ENCODE measurements around the gene MT1F.

DNA sequence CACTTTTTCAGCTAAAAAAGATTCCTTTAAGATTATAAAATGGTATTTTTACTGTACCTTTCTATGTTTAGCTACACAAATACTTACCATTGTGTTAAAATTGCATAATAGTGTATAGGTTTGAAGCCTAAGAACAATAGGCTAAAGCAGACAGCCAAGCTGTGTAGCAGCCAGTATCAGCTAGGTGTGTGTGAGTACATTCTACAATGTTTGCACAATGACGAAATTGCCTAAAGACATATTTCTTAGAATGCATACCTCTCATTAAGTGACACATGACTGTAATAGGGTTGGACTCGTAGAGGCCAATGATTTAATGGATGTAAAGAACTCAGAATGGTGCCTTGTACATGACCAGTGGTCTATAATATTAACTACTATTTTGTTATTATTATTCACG is 7.9 kb upstream of the MT1F start:
- TF ChIP-seq CTCF (conservative IDR thresholded peaks at IDR 0.05 in 1 of 2, IDR thresholded peaks at IDR 0.05 in 1 of 2; ENCODE audit: extremely low read depth in 1 of 2, insufficient read depth in 1 of 2, low read depth in 1 of 2, low read length in 2 of 2) (no peak), EZH2 (IDR thresholded peaks at IDR 0.05; ENCODE audit: borderline replicate concordance, low read length) (no peak)
